ENCODE results near the gene EFCAB8.

Gene EFCAB8

GRCh38 chr20:32885185-32885584 lies 26.5 kb downstream of the EFCAB8 start:
- Histone ChIP-seq H2AK5ac (ENCODE audit: low read depth, low read length) (peak overlapping the region; percentile 34), H3K27ac (replicated peaks; ENCODE audit: low read length) (no peak overlapping the region), H3K36me3 (replicated peaks in 1 of 2; ENCODE audit: control insufficient read depth in 2 of 2, insufficient read depth in 2 of 2, low read length in 2 of 2) (no peaks in the 10 kb centered on the region), H3K18ac (ENCODE audit: low read length) (no peak overlapping the region), H3K4me3 (ENCODE audit: low read length in 2 of 2) (no peak overlapping the region), H3K9me3 (replicated peaks in 1 of 2; ENCODE audit: control insufficient read depth in 2 of 2, insufficient read depth in 1 of 2, low read depth in 1 of 2, low read length in 2 of 2) (no peaks in the 10 kb centered on the region), H2BK120ac (ENCODE audit: low read depth, low read length) (no peak overlapping the region), H3K4me1 (ENCODE audit: control insufficient read depth in 2 of 2, insufficient read depth in 1 of 2, low read depth in 1 of 2, low read length in 2 of 2) (peaks cover 3 to 5% of the 10 kb centered on the region in 2 donors), H4K8ac (ENCODE audit: low read depth, low read length) (no peak overlapping the region), H4K91ac (ENCODE audit: low read depth, low read length, poor library complexity) (no peak overlapping the region), H3K79me1 (ENCODE audit: low read depth, low read length) (no peaks in the 10 kb centered on the region), H3K4me2 (ENCODE audit: insufficient read depth, low read length, poor library complexity, severe bottlenecking) (no peak overlapping the region), H3K14ac (ENCODE audit: low read length) (no peak overlapping the region), H3K4ac (ENCODE audit: low read length) (no peak overlapping the region), H2BK12ac (ENCODE audit: low read length) (no peak overlapping the region), H3K9ac (ENCODE audit: low read depth, low read length, poor library complexity) (no peak overlapping the region), H2BK5ac (ENCODE audit: low read length) (no peak overlapping the region), H2AFZ (ENCODE audit: low read length) (no peak overlapping the region), H2BK15ac (ENCODE audit: low read length) (peak overlapping the region; percentile 46), H3K27me3 (ENCODE audit: control insufficient read depth in 3 of 3, insufficient read depth in 3 of 3, low read depth in 1 of 3, low read length in 3 of 3) (peaks cover 0 to 5% (median 0%) of the 10 kb centered on the region in 3 experiments), H3K23ac (ENCODE audit: low read depth, low read length, poor library complexity) (no peak overlapping the region)
- no CpG with 5 or more reads among the region's 20 CpGs for WGBS, 2 donors (ENCODE audit: extremely low coverage in 2 of 2, insufficient read length in 2 of 2, insufficient replicate concordance in 1 of 2)
- DNase-seq (ENCODE audit: low spot score) = no peak

DNA sequence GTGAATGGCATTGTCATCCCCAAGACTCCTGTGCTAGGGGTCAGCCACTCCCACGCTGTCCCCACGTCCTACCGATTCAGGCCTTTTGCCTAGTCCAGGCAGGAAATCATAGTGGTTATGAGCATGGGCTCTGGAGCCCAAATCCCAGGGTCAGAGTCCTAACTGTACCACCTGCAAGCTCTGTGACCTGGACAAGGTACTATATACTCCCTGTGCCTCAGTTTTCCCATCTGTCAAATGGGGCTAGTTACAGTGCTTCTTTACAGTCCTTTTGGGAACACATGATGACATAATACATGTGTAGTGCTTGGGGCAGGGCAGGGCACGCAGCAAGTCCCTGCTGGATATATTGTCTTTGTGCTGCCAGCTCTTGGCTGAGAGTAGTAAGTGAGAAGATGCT lies 27.2 kb downstream of the EFCAB8 start:
- H3K79me1 ChIP-seq (ENCODE audit: low read depth, low read length) = no peaks in the 10 kb centered on the region
- peak overlapping the region; percentile 64 for H3K18ac ChIP-seq (ENCODE audit: low read length)
- H2AK5ac ChIP-seq (ENCODE audit: low read depth, low read length) = peak overlapping the region; percentile 34

GRCh38 chr20:32886652-32887051 lies 27.9 kb downstream of the EFCAB8 start:
- Histone ChIP-seq H2BK15ac (ENCODE audit: low read length) (peak overlapping the region; percentile 79), H3K27me3 (ENCODE audit: control insufficient read depth in 3 of 3, insufficient read depth in 3 of 3, low read depth in 1 of 3, low read length in 3 of 3) (peaks cover 0 to 5% (median 0%) of the 10 kb centered on the region in 3 experiments), H3K9ac (ENCODE audit: low read depth, low read length, poor library complexity) (no peak overlapping the region), H2BK12ac (ENCODE audit: low read length) (peak overlapping the region; percentile 90), H3K79me1 (ENCODE audit: low read depth, low read length) (no peaks in the 10 kb centered on the region), H2BK5ac (ENCODE audit: low read length) (peak overlapping the region; percentile 24), H3K4me1 (ENCODE audit: control insufficient read depth in 2 of 2, insufficient read depth in 1 of 2, low read depth in 1 of 2, low read length in 2 of 2) (peaks cover 3 to 5% of the 10 kb centered on the region in 2 donors), H3K9me3 (replicated peaks in 1 of 2; ENCODE audit: control insufficient read depth in 2 of 2, insufficient read depth in 1 of 2, low read depth in 1 of 2, low read length in 2 of 2) (no peaks in the 10 kb centered on the region), H2AK5ac (ENCODE audit: low read depth, low read length) (peak overlapping the region; percentile 63), H3K4me2 (ENCODE audit: insufficient read depth, low read length, poor library complexity, severe bottlenecking) (no peak overlapping the region), H3K14ac (ENCODE audit: low read length) (peak overlapping the region; percentile 99), H3K36me3 (replicated peaks in 1 of 2; ENCODE audit: control insufficient read depth in 2 of 2, insufficient read depth in 2 of 2, low read length in 2 of 2) (no peaks in the 10 kb centered on the region), H3K27ac (replicated peaks; ENCODE audit: low read length) (no peak overlapping the region), H3K18ac (ENCODE audit: low read length) (peak overlapping the region; percentile 70), H4K8ac (ENCODE audit: low read depth, low read length) (no peak overlapping the region), H4K91ac (ENCODE audit: low read depth, low read length, poor library complexity) (no peak overlapping the region), H2BK120ac (ENCODE audit: low read depth, low read length) (no peak overlapping the region), H3K23ac (ENCODE audit: low read depth, low read length, poor library complexity) (no peak overlapping the region), H2AFZ (ENCODE audit: low read length) (no peak overlapping the region), H3K4ac (ENCODE audit: low read length) (no peak overlapping the region), H3K4me3 (ENCODE audit: low read length in 2 of 2) (no peak overlapping the region)
- DNase-seq (ENCODE audit: low spot score) = no peak
- WGBS, 2 donors (ENCODE audit: extremely low coverage in 2 of 2, insufficient read length in 2 of 2, insufficient replicate concordance in 1 of 2) = no CpG with 5 or more reads among the region's 3 CpGs

More for the DNA sequence above, 27.2 kb downstream of the EFCAB8 start:
- H3K9ac ChIP-seq (ENCODE audit: low read depth, low read length, poor library complexity) = no peak overlapping the region
- no peak overlapping the region for H2BK5ac ChIP-seq (ENCODE audit: low read length)
- WGBS, 2 donors (ENCODE audit: extremely low coverage in 2 of 2, insufficient read length in 2 of 2, insufficient replicate concordance in 1 of 2) = no CpG with 5 or more reads among the region's 4 CpGs
- H3K4me3 ChIP-seq (ENCODE audit: low read length in 2 of 2) = no peak overlapping the region
- H3K27ac ChIP-seq (replicated peaks; ENCODE audit: low read length) = no peak overlapping the region
- no peaks in the 10 kb centered on the region for H3K9me3 ChIP-seq (replicated peaks in 1 of 2; ENCODE audit: control insufficient read depth in 2 of 2, insufficient read depth in 1 of 2, low read depth in 1 of 2, low read length in 2 of 2)
- H4K8ac ChIP-seq (ENCODE audit: low read depth, low read length) = no peak overlapping the region
- no peak overlapping the region for H2AFZ ChIP-seq (ENCODE audit: low read length)
- H3K36me3 ChIP-seq (replicated peaks in 1 of 2; ENCODE audit: control insufficient read depth in 2 of 2, insufficient read depth in 2 of 2, low read length in 2 of 2) = no peaks in the 10 kb centered on the region
- H4K91ac ChIP-seq (ENCODE audit: low read depth, low read length, poor library complexity) = no peak overlapping the region
- DNase-seq (ENCODE audit: low spot score) = no peak
- peak overlapping the region; percentile 56 for H3K4ac ChIP-seq (ENCODE audit: low read length)
- H3K27me3 ChIP-seq (ENCODE audit: control insufficient read depth in 3 of 3, insufficient read depth in 3 of 3, low read depth in 1 of 3, low read length in 3 of 3) = peaks cover 0 to 5% (median 0%) of the 10 kb centered on the region in 3 experiments
- no peak overlapping the region for H2BK120ac ChIP-seq (ENCODE audit: low read depth, low read length)
- no peak overlapping the region for H3K23ac ChIP-seq (ENCODE audit: low read depth, low read length, poor library complexity)
- no peak overlapping the region for H3K14ac ChIP-seq (ENCODE audit: low read length)
- H3K4me1 ChIP-seq (ENCODE audit: control insufficient read depth in 2 of 2, insufficient read depth in 1 of 2, low read depth in 1 of 2, low read length in 2 of 2) = peaks cover 3 to 5% of the 10 kb centered on the region in 2 donors
- H2BK12ac ChIP-seq (ENCODE audit: low read length) = no peak overlapping the region
- H3K4me2 ChIP-seq (ENCODE audit: insufficient read depth, low read length, poor library complexity, severe bottlenecking) = no peak overlapping the region
- peak overlapping the region; percentile 46 for H2BK15ac ChIP-seq (ENCODE audit: low read length)

- Histone ChIP-seq H3K4me2 (ENCODE audit: insufficient read depth, low read length, poor library complexity, severe bottlenecking) (no peak overlapping the region), H3K27ac (replicated peaks; ENCODE audit: low read length) (no peak overlapping the region), H3K9me3 (replicated peaks in 1 of 2; ENCODE audit: control insufficient read depth in 2 of 2, insufficient read depth in 1 of 2, low read depth in 1 of 2, low read length in 2 of 2) (no peaks in the 10 kb centered on the region), H3K4me1 (ENCODE audit: control insufficient read depth in 2 of 2, insufficient read depth in 1 of 2, low read depth in 1 of 2, low read length in 2 of 2) (peaks cover 3 to 5% of the 10 kb centered on the region in 2 donors), H2AK5ac (ENCODE audit: low read depth, low read length) (no peak overlapping the region), H3K36me3 (replicated peaks in 1 of 2; ENCODE audit: control insufficient read depth in 2 of 2, insufficient read depth in 2 of 2, low read length in 2 of 2) (no peaks in the 10 kb centered on the region), H3K4ac (ENCODE audit: low read length) (no peak overlapping the region), H2BK12ac (ENCODE audit: low read length) (no peak overlapping the region), H2BK5ac (ENCODE audit: low read length) (no peak overlapping the region), H2BK120ac (ENCODE audit: low read depth, low read length) (no peak overlapping the region), H3K18ac (ENCODE audit: low read length) (no peak overlapping the region), H3K79me1 (ENCODE audit: low read depth, low read length) (no peaks in the 10 kb centered on the region), H2BK15ac (ENCODE audit: low read length) (no peak overlapping the region), H3K4me3 (ENCODE audit: low read length in 2 of 2) (no peak overlapping the region), H3K27me3 (ENCODE audit: control insufficient read depth in 3 of 3, insufficient read depth in 3 of 3, low read depth in 1 of 3, low read length in 3 of 3) (peaks cover 0 to 5% (median 0%) of the 10 kb centered on the region in 3 experiments), H3K14ac (ENCODE audit: low read length) (no peak overlapping the region), H3K9ac (ENCODE audit: low read depth, low read length, poor library complexity) (no peak overlapping the region), H3K23ac (ENCODE audit: low read depth, low read length, poor library complexity) (no peak overlapping the region), H4K8ac (ENCODE audit: low read depth, low read length) (no peak overlapping the region), H4K91ac (ENCODE audit: low read depth, low read length, poor library complexity) (no peak overlapping the region), H2AFZ (ENCODE audit: low read length) (no peak overlapping the region)
- no peak for DNase-seq (ENCODE audit: low spot score)
- WGBS, 2 donors (ENCODE audit: extremely low coverage in 2 of 2, insufficient read length in 2 of 2, insufficient replicate concordance in 1 of 2) = no CpG with 5 or more reads among the region's 11 CpGs
Measured at GRCh38 chr20:32887492-32887891, 28.8 kb downstream of the EFCAB8 start.

All from neuronal stem cell (in vitro differentiated cells).